ENCODE results near the gene ADAM30. TPM values are rescaled to one million over a fixed set of nuclear protein-coding genes. Genes with fewer than 3 reads are reported as not detected.

ADAM30 gene
- total RNA-seq, 4 donors from 2014 or later, result not detected

DNA sequence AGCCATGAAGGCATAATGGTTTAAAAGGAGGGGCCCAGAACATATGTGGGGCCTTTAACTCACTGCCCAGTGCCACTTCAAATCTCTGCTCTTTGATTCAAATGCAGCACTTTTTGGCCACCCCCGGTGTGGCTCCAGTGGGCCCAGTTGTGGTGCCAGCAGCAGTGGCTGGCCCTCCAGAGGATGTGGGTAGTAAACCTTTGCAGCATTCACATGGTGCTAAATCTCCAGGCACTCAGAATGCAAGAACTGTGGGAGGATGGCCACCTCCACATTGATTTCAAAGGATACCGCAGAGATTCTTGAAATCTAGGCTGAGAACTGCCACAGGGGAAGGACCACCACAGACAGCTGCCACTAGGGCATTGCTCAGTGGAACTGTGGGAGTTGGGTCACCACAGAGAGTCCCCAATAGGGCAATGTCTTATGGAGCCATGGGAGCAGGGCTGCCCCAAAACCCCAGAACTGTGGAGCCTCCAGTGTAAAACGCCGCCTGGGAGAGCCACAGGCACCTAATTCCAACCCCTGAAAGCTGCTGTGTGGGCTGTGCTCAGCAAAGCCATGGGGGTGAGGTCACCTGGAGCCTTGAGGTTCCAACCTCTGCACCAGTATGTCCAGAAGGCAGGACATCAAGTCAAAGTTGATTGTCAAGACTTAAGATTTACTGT lies 6.6 kb upstream of the ADAM30 start:
- Histone ChIP-seq H3K27me3 (no peaks in the 10 kb centered on the region), H3K4me1 (no peaks in the 10 kb centered on the region), H3K27ac (no peak overlapping the region), H3K36me3 (no peaks in the 10 kb centered on the region), H3K9me3 (no peaks in the 10 kb centered on the region), H3K4me3 (no peak overlapping the region)
- TF ChIP-seq POLR2AphosphoS5 (IDR thresholded peaks at IDR 0.05) (no peak), POLR2A (IDR thresholded peaks at IDR 0.05) (no peak), CTCF (IDR thresholded peaks at IDR 0.05) (no peak), EP300 (IDR thresholded peaks at IDR 0.05) (no peak)
- no peak for DNase-seq (ENCODE audit: low spot score in 2 of 2)
- 93% methylated on average over 4 of the region's 4 CpGs for WGBS

- H3K9me3 ChIP-seq, result no peaks in the 10 kb centered on the region
- peaks cover 18% of the 10 kb centered on the region for H3K27me3 ChIP-seq
- no peak overlapping the region for H3K4me3 ChIP-seq
- no peaks in the 10 kb centered on the region for H3K36me3 ChIP-seq
- no peak overlapping the region for H3K27ac ChIP-seq
- DNase-seq (ENCODE audit: low spot score in 2 of 2), result no peak
- no peak for TF ChIP-seq CTCF (IDR thresholded peaks at IDR 0.05)
- no peak for TF ChIP-seq EP300 (IDR thresholded peaks at IDR 0.05)
- no peak for TF ChIP-seq POLR2AphosphoS5 (IDR thresholded peaks at IDR 0.05)
- TF ChIP-seq POLR2A (IDR thresholded peaks at IDR 0.05), result no peak
- no peaks in the 10 kb centered on the region for H3K4me1 ChIP-seq
- WGBS, result 84% methylated on average over 3 of the region's 3 CpGs
These were observed 2.8 kb upstream of the ADAM30 start for GRCh38 chr1:119898981-119899720.

DNA sequence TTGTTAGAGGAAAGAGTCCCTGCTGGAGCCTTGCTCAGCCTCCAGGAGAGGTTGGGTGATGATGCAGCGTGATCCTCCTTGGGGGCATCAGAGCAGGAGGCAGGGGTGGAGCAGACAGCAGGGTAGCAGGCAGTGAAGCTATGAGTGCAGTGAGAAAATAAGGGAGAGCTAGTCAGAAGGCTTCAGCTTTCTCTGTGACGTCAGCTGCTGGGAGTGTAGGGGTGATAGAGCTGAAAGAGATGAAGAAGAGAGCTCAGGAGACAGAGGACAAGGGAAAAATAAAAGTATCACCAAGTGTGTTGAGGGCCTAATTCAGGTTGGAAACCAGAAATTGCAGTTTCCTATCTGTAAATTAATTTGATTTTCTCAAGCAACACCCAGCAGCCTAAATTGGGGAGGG lies 2.2 kb upstream of the ADAM30 start:
- TF ChIP-seq CTCF (IDR thresholded peaks at IDR 0.05), result no peak
- no peaks in the 10 kb centered on the region for H3K4me1 ChIP-seq
- no peak overlapping the region for H3K4me3 ChIP-seq
- H3K36me3 ChIP-seq, result no peaks in the 10 kb centered on the region
- no peak overlapping the region for H3K27ac ChIP-seq
- H3K27me3 ChIP-seq, result peaks cover 18% of the 10 kb centered on the region
- no peak for DNase-seq (ENCODE audit: low spot score in 2 of 2)
- H3K9me3 ChIP-seq, result no peaks in the 10 kb centered on the region
- WGBS, result 76% methylated on average over 2 of the region's 2 CpGs

DNA sequence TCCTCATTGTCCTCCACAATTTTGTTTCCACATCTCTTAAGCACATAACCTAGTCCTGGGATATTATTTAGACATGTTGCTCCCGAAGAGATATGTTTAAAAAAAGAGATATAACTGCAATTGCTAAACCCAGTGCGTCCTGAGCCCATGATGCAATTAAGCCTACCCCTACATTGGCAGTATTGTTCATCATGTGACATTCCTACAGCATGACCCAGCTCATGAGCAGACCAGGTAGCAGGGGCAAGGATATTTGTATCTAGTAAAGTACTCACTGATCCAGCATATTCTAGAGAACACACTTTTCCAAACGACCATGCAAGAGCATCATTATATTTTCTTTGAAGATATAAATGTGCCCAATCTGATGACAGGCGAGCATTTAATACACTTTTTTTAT lies 1.2 kb downstream of the ADAM30 start:
- WGBS, result 86% methylated on average over 4 of the region's 4 CpGs

More for the DNA sequence above, 1.2 kb downstream of the ADAM30 start:
- H3K4me3 ChIP-seq, result no peak overlapping the region
- no peaks in the 10 kb centered on the region for H3K4me1 ChIP-seq
- no peak overlapping the region for H3K27ac ChIP-seq
- peaks cover 18% of the 10 kb centered on the region for H3K27me3 ChIP-seq
- no peaks in the 10 kb centered on the region for H3K36me3 ChIP-seq
- TF ChIP-seq EP300 (IDR thresholded peaks at IDR 0.05) (no peak), POLR2A (IDR thresholded peaks at IDR 0.05) (no peak), CTCF (IDR thresholded peaks at IDR 0.05) (no peak), POLR2AphosphoS5 (IDR thresholded peaks at IDR 0.05) (no peak)
- no peak for DNase-seq (ENCODE audit: low spot score in 2 of 2)
- H3K9me3 ChIP-seq, result no peaks in the 10 kb centered on the region

All from suprapubic skin (tissue), 4 donors.